ENCODE results near the gene HCN2.

DNA sequence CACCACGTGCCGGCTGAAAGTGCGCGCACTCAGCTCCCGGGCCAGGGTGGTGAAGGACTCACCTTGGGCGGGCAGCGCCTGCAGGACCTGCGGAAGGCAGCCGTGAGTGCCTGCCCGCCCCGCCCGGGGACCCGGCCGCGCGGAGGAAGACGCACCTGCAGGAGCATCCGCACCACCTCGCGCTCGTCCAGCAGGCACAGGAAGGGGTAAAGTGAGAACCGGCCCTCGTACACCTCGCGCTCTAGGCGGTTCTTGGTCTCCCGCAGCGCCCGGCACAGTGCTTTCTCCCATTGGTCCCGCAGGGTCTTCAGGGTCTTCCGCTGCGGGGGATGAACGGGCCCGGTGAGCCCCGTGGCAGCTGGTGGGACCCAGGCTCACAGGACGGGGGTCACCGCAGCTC lies 33.0 kb downstream of the HCN2 start:
- no peak for TF ChIP-seq POLR2A (IDR thresholded peaks at IDR 0.05)
- no peak for TF ChIP-seq POLR2AphosphoS5 (IDR thresholded peaks at IDR 0.05)

Data from prostate gland (tissue), 1 donor.